Measurements from ENCODE around the gene CAMK2G.

Gene CAMK2G

GRCh38 chr10:73771722-73772280 lies 102.6 kb downstream of the CAMK2G start:
- peak; percentile 80 for DNase-seq (ENCODE audit: low spot score)

GRCh38 chr10:73769396-73769795 lies 105.0 kb downstream of the CAMK2G start:
- no peak for DNase-seq (ENCODE audit: low spot score)

GRCh38 chr10:73768881-73769280 lies 105.5 kb downstream of the CAMK2G start:
- DNase-seq (ENCODE audit: low spot score): peak; percentile 66

GRCh38 chr10:73765066-73765465 lies 109.3 kb downstream of the CAMK2G start:
- DNase-seq (ENCODE audit: low spot score): no peak

GRCh38 chr10:73763343-73763742 lies 111.0 kb downstream of the CAMK2G start:
- DNase-seq (ENCODE audit: low spot score): peak; percentile 57

GRCh38 chr10:73762915-73763314 lies 111.4 kb downstream of the CAMK2G start:
- no peak for DNase-seq (ENCODE audit: low spot score)

Data from CD4-positive, alpha-beta T cell treated with Interleukin-2 at 100 ng/mL for 4 hours (primary cell).